Inflammatory macrophage (primary cell): ENCODE data around the gene CA5B.
"Not testable (repeated sequence)": the region's sequence is repeated elsewhere in the genome, so short reads cannot be mapped to it uniquely, and the experiment has no call there.

Source experiments
- DNase-seq, 2 donors: peaks; one replicate each; pipeline ENCODE4 v3.0.0-alpha.2; 2020 to 2022

Gene CA5B

DNA sequence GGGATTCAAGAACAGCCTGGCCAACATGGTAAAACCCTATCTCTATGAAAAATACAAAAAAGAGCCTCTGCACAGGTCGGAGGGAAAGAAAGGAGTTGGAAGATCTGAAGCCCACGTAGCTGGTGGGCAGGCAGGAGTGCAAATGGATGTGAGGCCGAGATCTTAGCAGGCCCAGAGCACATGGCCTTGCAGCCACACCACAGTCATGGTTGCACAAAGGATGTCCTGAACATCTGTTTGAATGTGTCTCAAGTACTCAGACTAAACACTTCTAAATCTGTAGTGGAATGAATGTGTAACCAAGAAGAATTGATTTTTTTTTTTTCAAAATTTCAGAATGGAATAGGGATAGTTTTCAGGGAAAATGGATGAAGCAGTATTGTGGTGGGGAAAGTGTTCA, 10.8 kb downstream of the CA5B start:
- no peak for DNase-seq

DNA sequence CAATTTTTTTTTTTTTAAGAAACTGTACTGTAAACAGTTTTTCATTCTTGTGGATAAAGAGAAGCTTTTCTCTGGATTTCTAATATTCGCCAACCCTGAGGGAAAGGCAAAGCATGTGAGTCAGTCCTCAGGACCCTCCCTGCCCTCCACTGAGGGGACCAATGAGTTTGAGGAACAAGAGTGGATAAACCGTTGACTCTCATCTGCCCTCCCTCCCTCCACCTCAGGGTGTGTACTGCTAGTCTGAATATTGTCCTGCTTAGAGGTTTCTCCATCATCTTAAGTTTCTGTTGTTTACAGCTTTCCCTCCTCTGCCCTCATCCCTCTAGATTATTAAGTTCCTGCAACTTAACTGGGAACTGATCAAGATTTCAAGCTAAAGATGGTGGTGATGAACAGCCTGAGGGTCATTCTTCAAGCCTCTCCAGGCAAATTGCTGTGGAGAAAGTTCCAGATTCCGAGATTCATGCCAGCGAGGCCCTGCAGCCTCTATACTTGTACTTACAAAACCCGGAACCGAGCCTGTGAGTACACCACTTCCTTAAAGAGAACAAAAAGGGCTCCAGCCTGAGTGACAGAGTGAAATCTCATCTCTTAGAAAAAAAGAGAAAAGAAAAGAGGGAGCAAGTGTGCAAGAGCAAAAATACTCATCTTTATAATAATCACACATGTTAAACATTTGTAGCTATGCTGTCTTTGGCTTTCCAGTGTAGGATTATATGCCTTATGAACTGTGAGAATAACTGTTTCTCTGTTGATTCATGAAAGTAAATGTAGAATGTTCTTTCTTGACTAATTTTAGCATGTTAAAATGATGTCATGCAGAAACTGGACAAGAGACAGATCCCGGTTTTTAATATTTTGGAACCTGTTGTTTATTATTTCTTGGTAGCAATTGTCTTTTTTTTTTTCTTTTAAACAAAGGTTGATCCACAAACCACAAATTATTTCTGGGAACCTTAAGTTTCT, 11.9 kb downstream of the CA5B start:
- DNase-seq: peak; percentile 37 to 55

DNA sequence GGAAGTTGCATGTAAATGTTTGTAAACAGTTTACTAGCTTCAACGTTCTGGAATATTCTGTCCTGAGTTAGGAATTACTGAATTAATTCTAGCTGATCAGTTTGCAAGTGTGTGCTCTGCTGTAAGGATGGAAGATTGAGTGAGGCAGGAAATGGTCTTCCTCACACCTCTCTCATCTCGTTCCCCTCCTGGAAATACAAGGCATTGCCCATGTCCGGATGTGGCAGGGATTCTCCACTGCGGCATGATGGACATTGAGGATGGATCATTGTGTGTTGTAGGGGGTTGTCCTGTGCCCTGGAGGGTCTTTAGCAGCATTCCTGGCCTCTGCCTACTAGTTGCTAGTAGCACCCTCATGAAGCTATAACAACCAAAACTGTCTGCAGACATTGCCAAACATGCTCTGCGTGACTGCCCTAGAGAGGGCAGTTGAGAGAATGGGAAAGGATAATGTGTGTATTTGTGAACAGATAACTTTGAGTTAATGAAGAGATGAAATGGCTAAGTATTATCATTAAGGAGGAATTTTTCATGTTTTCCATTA, 12.6 kb downstream of the CA5B start:
- no peak for DNase-seq

DNA sequence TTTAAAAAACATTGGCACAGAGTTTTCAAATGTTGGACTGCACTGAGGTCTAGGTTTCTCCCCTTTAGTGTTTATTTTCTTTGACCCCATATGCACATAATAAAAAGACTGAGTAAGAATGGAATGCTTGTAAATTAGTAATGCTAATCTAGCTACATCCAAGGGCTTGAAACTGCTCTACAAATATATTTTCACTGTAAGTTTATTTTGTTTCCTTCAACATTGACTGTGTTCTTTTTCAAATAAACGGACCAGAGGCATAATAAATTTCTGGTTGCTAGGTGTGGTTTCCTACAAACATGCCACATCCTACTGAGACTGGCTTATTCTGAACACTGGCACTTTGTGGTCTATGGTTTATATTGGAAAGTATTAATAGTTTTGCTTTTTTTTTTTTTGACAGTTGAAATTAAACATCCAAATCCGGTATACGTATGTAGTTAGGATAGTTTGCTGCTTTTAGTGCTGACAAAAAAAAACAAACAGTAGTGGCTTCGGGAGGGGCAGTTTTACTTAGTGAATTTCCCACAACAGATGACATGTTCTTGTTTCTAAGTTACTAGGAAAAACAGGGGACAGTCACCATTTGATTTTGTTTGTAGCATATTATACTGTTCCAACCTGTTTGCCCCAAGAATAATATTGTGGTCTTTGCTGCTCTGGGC, 13.2 kb downstream of the CA5B start:
- peak in 1 of 2 donors; percentile 22 for DNase-seq

DNA sequence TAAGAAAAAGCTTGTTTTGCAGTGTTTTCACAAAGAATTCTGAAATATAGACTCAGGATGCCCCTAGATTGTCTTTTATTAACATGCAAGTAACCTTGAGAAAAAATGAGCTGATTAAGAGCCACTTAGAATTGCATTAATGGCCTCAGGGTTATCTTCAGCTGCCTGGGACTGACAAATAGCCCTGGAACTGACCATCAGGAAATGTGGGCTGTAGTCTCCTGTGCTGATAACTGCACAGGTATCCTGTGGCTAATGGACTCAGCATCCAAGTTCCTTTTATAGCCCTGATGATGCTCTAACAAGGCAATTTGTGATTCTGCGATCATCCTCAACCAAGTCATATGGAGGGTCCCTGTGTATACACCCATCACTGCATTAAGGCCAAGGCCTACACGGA, 17.0 kb downstream of the CA5B start:
- DNase-seq: no peak

DNA sequence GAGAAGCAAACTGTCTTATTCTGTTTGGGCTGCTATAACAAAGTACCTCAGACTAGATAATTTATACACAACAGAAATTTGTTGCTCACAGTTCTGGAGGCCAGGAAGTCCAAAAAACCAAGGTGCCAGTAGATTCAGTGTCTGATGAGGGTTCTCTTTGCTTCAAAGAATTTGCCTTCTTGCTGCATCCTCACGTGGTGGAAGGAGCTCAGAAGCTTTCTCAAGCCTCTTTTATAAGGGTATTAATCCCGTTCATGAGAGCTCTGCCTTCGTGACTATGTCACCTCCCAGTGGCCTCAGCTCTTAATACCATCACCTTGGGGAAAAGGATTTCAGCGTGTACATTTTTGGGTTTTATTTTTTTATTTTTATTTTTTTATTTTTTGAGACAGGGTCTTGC, 20.1 kb downstream of the CA5B start:
- DNase-seq: no peak

DNA sequence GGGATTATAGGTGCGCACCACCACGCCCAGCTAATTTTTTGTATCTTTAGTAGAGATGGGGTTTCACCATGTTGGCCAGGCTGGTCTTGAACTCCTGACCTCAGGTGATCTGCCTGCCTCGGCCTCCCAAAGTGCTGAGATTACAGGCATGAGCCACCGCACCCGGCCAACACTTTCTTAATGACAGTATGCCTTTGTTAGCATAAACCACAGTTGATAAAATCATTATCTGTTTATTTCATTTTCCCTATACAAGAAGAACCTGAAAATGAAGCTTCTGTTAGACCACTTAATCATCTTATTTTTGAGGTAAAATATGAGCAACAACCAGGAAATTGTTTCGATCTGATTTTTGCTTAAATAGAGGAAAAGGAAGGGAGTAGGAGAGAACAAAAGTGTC, 21.8 kb downstream of the CA5B start:
- DNase-seq: not testable (repeated sequence)

DNA sequence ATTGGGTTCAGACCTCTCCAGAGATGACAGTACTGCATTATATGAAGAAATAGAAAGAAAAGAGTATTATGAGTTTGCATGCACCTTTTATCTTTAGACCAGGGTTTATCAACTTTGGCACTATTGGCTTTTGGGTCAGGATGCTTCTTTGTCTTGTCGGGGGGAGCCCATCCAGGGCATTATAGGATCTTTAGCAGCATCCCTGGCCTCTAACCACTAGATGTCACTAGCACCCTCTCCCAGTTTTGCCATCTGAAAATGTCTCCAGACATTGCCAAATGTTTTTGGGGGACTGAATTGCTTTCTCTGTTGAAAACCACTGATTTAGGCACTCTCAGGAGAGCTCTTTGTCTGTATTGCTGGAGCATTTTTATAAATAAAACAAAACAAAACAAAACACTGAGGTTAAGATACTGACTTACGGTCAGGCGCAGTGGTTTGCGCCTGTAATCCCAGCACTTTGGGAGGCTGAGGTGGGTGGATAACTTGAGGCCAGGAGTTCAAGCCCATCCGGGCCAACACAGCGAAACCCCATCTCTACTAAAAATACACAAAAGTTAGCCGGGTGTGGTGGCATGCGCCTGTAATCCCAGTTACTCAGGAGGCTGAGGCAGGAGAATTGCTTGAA, 23.6 kb downstream of the CA5B start:
- DNase-seq: peak; percentile 29 to 55

DNA sequence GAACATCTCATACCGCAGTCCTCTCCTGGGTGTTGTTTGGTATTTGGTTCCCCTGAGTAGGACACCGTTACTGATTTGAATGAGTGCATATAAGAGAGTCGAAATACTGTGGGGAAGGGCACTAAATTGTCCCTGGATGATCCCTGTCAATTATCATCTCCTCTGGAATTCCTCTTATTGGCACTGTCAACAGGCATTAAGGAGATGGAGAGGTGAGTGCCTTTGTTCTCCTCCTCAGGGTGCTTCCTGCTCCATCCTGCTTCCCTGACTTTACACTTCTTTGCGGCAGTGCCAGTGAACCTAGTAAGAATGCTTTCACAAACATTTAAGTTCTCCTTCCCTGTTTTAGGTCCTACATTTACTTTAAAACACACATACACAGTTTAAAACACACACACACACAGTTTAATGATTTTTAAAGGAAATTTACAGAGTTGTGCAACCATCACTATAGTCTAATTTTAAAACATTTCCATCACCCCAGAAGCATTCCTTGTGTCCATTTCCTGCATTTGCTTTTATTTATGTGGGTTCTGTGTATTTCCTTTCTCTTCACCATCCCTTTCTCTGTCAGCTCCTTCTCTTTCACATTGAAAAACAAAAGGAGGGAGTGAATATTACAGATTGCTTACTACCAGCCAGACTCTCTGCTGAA, 31.4 kb downstream of the CA5B start:
- DNase-seq: no peak

DNA sequence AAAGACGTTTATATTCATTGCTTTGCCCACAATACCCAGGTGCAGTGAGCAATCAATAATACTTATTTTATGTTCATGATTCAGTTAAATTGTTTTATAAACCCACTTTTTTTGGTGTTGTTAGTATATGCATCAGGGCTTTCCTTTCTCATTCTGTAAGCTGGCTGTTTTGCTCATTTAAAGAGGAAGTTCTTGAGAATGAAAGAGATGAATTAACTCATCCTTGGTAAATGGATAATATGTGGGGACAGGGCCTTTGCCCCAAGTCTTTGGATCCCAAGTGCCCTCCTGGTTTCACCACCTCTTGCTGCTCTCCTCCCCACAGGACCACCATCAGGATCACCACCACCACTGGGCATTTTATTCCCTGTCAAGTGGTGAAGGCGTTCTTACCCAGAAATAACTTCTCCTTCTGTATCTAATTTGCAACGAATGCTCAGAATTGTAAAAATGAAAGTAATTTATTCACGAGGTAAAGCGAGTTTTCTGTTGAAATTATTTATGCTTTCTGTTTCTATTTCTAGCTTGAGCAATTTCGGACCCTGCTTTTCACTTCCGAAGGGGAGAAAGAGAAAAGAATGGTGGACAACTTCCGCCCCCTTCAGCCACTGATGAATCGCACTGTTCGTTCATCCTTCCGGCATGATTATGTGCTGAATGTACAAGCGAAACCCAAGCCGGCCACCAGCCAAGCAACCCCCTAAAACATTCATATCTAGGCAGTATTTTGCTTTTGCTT, 44.1 kb downstream of the CA5B start:
- peak in 1 of 2 donors; percentile 21 for DNase-seq

DNA sequence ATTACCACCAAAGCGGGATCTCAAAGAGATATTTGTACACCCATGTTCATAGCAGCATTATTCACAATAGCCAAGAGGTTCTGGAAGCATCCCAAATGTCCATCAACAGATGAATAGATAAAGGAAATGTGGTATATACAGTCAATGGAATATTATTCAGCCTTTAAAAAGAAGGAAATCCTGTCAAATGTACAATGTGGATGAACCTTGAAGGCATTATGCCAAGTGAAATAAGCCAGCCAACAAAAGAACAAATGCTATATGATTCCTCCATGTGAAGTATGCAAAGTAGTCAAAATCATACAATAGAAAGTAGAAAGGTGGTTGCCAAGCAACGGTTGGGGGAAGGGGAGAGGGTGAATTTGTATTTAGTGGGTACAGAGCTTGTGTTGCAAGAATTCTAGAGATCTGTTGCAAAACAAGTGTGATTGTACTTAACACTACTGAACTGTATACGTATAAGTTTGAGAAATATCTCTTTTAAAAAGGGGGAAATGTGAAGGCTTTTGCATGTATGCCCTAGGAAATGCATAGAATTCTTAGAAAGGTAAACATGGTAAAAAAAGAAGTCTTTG, 47.2 kb downstream of the CA5B start:
- DNase-seq: peak in 1 of 2 donors; percentile 56

DNA sequence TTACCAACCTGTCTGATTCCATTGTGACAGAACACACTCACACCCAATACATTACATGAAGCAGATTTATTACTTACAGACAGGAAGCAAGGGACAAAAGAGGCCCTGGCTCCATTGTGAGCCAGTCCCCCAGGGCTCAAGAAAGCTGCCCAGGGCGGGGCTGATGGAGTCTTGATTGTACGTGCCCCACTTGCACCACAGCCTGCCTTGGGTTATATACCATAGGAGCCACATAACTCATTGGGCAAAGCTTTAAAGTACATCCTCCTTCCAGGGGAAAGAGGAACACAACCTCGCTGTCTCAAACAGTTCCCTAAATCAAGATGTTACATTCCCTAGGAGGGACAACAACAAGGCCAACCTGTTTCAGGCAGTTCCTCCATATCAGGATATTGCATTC, 48.8 kb downstream of the CA5B start:
- peak; percentile 70 to 74 for DNase-seq

DNA sequence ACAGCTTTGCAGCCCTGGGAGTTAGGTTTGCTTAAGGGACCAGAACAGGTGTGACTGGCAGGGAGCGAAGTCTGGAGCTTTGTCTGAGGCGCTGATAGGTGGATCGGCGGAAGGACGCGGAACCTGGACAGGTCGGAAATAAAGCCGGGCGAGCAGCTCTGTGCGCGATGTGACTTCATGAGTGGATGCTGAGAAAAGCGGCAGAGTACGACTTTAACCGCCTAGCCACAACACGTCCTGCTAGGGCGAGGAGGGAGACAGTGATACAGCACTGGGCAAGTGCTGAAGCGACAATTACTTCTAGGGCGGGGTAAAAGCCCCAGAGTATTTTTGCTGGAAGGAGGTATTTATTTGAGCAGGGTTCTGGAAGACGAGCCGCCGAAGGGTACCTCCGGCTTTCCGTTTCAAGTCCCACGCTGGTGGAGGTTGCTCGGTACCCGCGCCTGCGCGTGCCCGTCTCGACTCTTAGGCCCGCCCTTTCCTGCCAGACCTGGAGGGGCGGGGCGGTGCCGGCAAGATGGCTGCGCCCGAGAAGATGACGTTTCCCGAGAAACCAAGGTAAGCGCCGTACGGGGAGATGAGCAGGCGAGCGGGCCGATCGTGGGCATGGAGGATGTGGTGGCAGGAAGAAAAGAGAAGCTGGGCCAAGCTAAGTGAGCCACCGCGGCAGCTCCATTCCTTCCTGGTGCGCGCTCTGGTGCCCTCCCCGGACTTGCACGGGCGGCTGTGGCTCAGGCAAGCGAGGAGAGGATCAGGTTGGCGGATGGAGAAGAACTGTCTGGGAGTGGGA, 52.1 kb downstream of the CA5B start, which contains the start of gene ZRSR2:
ZRSR2 (plus strand) TSS at position 506 of the 790 bp plus-strand sequence; CDS start at position 518, 12 bp downstream.
- peak; percentile 65 to 78 for DNase-seq

DNA sequence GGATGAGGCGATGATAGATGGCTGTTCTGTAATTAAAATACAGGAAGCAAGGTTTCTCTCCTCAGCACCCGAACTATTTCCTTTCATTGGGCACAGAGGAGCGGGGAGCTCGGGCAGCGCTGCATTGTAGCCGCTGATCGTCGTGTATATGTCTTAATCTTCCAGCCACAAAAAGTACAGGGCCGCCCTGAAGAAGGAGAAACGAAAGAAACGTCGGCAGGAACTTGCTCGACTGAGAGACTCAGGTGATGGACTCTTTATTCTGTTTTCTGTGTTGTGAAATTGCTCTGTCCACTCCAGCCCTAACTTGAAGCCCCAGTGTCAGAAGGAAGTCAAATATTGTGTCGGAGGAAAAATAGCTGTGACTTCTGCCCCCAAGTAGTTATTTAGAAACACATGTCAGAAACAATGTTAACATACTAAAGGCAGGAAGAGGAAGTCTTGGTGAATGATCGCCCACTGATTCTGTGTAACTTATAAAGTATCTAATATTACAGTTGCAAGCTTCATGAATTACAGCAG, 52.8 kb downstream of the CA5B start:
- DNase-seq: peak; percentile 63 to 84

DNA sequence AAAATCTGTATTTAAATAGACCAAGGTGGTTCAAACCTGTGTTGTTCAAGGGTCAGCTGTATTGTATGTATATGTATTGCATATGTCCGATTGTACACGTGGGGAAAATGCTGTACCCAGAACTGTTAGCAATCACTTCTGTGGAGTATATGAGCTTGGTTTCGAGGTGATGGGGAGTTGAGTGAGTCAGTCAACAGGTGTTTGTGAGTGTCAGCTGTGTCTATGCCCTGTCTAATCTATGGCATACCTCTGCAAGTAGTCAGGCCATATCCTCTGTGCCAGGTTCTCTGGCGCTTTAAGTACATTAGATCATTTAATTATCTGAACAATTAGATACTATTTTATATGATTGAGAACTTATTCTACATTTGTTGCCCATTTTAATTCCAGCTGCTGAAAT, 59.6 kb downstream of the CA5B start:
- DNase-seq: no peak

DNA sequence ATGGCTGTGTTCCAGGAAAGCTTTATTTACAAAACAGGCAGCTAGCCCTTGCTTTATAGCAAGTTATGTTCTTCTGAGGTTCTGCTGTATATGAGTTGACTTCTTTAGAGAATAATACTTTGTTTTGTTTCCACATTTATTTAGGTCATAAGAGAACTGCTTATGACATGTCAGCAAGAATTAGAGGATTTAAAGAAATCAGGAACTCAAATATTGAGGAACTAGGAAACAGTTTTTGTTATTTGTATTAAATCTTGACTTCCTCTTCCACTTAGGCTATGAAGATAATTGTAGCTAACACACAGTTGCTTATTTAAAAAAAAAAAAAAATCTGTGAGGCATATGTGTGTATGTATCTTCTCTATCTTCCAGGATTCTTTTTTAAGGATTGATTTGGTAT, 66.5 kb downstream of the CA5B start:
- DNase-seq: peak; percentile 3 to 87

DNA sequence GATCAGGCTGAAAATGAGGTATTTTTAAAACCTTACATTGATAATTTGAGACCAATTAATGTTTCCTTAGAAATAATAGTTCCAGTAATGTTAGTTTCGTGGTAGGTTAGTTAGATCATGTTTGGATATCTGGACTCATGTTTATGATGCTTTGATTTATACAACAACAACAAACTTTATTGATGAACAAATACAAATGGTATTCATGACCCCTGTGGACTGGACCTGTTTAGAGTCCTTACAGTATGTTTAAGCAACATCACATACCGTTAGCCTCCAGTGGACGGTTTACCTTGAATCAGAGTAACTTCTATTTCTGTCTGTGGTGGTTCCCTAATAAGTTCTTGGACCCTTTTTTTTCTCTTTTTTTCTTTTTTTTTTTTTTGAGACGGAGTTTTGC, 70.2 kb downstream of the CA5B start:
- DNase-seq: no peak

DNA sequence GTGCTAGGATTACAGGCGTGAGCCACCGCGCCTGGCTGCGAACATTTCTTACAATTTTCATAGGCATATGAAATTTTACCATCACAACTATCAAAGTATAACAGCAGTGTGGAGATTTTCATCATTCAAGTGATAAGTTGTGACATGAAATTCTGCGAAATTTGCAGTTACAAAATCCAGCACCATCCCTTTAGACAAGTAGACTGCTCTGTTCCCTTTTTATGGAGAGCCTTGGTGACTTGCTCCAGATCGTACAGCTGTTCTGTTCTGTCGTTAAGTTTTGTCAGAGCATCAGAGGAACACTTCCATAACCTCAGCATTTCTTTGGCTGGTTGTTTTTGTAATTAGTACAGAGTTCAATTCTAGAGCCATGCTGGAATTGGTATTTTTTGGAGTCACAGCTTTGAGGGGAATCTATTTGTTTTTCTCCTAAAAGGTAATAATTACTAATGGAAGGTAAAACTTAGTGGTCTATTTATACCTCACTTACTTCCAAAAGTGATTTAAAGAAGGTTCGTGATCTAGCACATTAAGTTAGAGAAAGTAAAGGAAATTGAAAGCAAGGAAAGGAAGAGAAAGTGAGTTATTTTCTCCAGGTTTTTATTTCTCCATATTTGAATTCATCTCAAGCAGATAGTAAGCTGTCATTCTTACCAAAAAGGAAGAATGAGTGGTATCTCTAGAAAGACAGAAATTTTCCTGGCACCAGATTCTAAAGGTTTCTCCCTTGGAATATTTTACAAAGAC, 74.3 kb downstream of the CA5B start:
- DNase-seq: peak; percentile 73 to 90

DNA sequence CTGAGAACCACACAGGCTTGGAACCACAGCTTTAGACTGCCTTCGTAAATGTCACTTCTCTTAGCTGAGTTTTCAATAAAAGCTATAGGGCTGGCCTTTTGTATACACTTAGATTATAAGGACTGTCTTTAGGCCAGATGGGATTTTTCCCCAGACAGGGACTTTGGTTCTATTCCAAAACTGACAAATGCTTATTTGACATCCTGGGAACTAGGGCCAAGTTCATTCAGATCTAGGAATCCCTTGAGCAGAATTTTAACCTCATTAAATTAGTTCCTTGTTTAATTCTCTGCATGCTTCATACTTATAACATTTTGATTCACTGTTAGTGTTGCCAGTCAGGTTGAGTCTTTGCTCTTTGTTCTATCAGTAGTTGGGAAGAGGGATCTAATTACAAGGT, 75.3 kb downstream of the CA5B start:
- DNase-seq: no peak
